RWPE2 (cell line): Measurements from ENCODE around the gene ALK.

Experiments
- ATAC-seq: fragments of 200-7000 bp; cut with Tn5 transposase; 3 replicates; pipeline ENCODE4 v1.9.1; 2021; ENCODE audit warnings: low read depth
- DNase-seq: peaks from one replicate; pipeline ENCODE4 v3.0.0-alpha.2; 2020; ENCODE audit warnings: low spot score
- H3K27ac ChIP-seq: fragments of 450-650 bp; 2 replicates; pipeline ENCODE4 v1.5.1; 2017; ENCODE audit warnings: mild to moderate bottlenecking; ENCODE audit not compliant: poor library complexity, severe bottlenecking
- H3K27me3 ChIP-seq: fragments of 250-450 bp; sonication (Bioruptor Pico); 2 replicates; pipeline ENCODE4 v1.5.1; 2021; ENCODE audit warnings: mild to moderate bottlenecking, moderate library complexity; ENCODE audit not compliant: insufficient read depth, poor library complexity, severe bottlenecking
- H3K36me3 ChIP-seq: fragments of 250-450 bp; sonication (Bioruptor Pico); 2 replicates; pipeline ENCODE4 v1.5.1; 2020; ENCODE audit warnings: low read depth, mild to moderate bottlenecking, moderate library complexity
- H3K4me1 ChIP-seq: fragments of 250-450 bp; sonication (Bioruptor Pico); 2 replicates; pipeline ENCODE4 v1.5.1; 2021; ENCODE audit warnings: mild to moderate bottlenecking, moderate library complexity; ENCODE audit not compliant: insufficient read depth, poor library complexity, severe bottlenecking
- H3K4me3 ChIP-seq: fragments of 250-450 bp; sonication (Bioruptor Pico); 2 replicates; pipeline ENCODE4 v1.5.1; 2021; ENCODE audit warnings: mild to moderate bottlenecking, moderate library complexity; ENCODE audit not compliant: severe bottlenecking
- H3K9me3 ChIP-seq: fragments of 250-450 bp; sonication (Bioruptor Pico); 2 replicates; pipeline ENCODE4 v1.5.1; 2021; ENCODE audit warnings: mild to moderate bottlenecking, moderate library complexity; ENCODE audit not compliant: severe bottlenecking
- TF ChIP-seq, protein P1 (sequence below): fragments of 450-650 bp; IDR thresholded peaks from one replicate; pipeline ENCODE4 v1.5.1; 2017; ENCODE audit warnings: mild to moderate bottlenecking, moderate library complexity; ENCODE audit not compliant: poor library complexity, severe bottlenecking

ALK gene

DNA sequence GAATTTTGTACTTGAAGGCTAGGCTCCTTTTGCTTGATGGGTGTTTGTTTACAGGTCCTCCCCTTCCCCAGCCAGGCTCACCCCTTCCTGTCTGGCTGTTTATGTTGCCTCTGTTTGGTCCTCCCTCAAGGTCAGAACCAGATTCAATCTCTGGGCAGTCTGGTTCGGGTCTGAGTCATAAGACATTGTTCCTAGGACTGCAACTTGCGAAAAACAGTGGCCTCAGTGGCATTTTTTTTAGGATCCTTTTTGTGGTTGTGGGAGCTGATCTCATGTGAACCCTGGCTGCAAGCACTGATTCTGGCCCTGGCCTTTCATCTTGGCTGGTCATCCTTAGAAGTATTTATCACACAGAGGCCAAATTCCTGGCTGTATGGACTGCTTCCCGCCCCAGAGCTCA is 435.8 kb downstream of the ALK start:
- no peak overlapping the region for H3K4me3 ChIP-seq
- ATAC-seq (no peak), DNase-seq (no peak)
- no peak overlapping the region for H3K27ac ChIP-seq
- TF ChIP-seq, protein P1, sequence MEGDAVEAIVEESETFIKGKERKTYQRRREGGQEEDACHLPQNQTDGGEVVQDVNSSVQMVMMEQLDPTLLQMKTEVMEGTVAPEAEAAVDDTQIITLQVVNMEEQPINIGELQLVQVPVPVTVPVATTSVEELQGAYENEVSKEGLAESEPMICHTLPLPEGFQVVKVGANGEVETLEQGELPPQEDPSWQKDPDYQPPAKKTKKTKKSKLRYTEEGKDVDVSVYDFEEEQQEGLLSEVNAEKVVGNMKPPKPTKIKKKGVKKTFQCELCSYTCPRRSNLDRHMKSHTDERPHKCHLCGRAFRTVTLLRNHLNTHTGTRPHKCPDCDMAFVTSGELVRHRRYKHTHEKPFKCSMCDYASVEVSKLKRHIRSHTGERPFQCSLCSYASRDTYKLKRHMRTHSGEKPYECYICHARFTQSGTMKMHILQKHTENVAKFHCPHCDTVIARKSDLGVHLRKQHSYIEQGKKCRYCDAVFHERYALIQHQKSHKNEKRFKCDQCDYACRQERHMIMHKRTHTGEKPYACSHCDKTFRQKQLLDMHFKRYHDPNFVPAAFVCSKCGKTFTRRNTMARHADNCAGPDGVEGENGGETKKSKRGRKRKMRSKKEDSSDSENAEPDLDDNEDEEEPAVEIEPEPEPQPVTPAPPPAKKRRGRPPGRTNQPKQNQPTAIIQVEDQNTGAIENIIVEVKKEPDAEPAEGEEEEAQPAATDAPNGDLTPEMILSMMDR, result no peak
- no peaks in the 10 kb centered on the region for H3K27me3 ChIP-seq
- no peaks in the 10 kb centered on the region for H3K36me3 ChIP-seq
- no peaks in the 10 kb centered on the region for H3K9me3 ChIP-seq
- no peaks in the 10 kb centered on the region for H3K4me1 ChIP-seq

DNA sequence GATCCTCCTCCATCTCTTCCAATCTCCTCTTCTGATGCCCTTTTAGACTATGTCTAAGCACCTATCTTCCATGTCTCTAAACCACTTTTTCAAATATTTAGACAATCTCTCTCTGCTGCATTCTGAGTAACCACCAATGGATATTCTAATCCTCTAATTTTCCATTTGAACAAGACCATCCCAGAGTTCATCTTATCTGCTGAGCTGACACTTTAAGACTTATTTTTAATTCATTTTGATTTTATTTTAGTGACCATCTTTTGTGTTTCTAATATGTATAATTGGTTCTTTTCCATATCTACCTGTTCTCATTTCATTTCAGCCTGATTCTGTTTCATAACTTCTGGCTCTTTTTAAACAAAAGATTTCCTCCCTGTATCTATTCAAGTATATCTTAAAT is 436.3 kb downstream of the ALK start:
- H3K9me3 ChIP-seq, result no peaks in the 10 kb centered on the region
- no peak overlapping the region for H3K27ac ChIP-seq
- H3K4me1 ChIP-seq, result no peaks in the 10 kb centered on the region
- ATAC-seq (no peak), DNase-seq (no peak)
- no peak overlapping the region for H3K4me3 ChIP-seq
- no peaks in the 10 kb centered on the region for H3K36me3 ChIP-seq
- no peaks in the 10 kb centered on the region for H3K27me3 ChIP-seq
- TF ChIP-seq, protein P1, result no peak

DNA sequence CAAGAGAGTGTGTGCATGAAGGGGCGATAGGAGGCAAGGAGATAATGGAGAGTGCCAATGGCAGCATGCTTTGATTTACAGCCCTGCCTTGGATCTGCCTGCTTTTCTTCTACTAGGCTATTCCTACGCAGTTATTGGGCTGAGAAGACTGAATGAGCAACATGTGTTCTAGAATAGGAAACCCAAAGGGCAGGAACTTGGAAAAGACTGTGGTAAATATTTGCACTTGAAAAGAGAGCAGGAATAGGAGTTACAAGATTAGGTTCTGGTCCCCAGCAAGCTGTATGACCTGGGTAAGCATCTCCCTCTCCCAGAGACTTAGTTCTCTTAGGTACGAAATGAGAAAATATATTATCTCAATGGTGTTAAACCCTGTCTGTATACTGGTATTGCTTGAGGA is 438.5 kb downstream of the ALK start:
- no peaks in the 10 kb centered on the region for H3K36me3 ChIP-seq
- no peak for ATAC-seq
- no peaks in the 10 kb centered on the region for H3K9me3 ChIP-seq
- H3K4me3 ChIP-seq, result no peak overlapping the region
- DNase-seq, result no peak
- H3K27me3 ChIP-seq, result no peaks in the 10 kb centered on the region
- no peaks in the 10 kb centered on the region for H3K4me1 ChIP-seq
- no peak overlapping the region for H3K27ac ChIP-seq
- TF ChIP-seq, protein P1, result no peak

DNA sequence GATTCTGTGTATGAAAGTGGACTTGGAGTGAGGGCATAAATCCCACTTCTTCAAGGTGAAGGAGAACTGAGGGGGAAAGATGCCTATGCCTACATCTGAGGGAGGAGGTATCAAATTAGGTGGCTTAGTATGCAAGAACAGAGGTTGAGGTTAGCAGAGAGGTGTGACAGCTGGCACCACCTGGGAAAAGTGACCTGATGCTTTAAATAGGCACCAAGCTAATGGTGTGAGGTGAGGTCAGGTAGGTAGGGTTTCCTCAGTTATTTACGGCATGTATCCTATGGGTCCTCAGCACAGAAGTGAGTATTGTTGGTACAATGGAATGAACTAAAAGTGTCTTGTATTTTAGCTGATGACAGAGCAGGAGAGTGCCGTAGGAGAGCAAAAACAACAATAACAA is 439.0 kb downstream of the ALK start:
- no peak overlapping the region for H3K4me3 ChIP-seq
- ATAC-seq, result no peak
- H3K36me3 ChIP-seq, result no peaks in the 10 kb centered on the region
- no peaks in the 10 kb centered on the region for H3K4me1 ChIP-seq
- TF ChIP-seq, protein P1, result no peak
- no peaks in the 10 kb centered on the region for H3K27me3 ChIP-seq
- no peaks in the 10 kb centered on the region for H3K9me3 ChIP-seq
- DNase-seq, result no peak
- H3K27ac ChIP-seq, result no peak overlapping the region

DNA sequence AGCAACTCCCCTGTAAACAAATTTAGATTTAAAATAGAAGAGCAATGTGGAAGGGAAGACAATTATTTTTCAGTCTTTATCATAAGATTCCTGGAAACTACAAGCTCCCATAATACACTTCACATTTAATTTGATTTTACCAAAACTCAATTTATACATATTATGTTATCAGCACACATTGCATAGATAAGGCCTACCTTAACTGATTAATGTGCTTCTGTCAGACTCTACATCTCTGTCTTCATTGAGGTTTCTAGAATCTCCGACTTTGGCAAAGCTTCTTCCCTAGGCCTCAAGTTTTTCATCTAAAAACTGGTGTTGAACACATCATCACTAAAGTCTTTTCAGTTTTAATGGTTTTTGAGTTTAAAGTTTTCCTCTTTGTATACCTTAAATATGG is 440.1 kb downstream of the ALK start:
- Histone ChIP-seq H3K4me3 (no peak overlapping the region), H3K36me3 (no peaks in the 10 kb centered on the region), H3K9me3 (no peaks in the 10 kb centered on the region), H3K27me3 (no peaks in the 10 kb centered on the region), H3K27ac (no peak overlapping the region), H3K4me1 (no peaks in the 10 kb centered on the region)
- DNase-seq (no peak), ATAC-seq (no peak)
- TF ChIP-seq, protein P1, result no peak
